ENCODE measurements around the gene FAM78A.

DNA sequence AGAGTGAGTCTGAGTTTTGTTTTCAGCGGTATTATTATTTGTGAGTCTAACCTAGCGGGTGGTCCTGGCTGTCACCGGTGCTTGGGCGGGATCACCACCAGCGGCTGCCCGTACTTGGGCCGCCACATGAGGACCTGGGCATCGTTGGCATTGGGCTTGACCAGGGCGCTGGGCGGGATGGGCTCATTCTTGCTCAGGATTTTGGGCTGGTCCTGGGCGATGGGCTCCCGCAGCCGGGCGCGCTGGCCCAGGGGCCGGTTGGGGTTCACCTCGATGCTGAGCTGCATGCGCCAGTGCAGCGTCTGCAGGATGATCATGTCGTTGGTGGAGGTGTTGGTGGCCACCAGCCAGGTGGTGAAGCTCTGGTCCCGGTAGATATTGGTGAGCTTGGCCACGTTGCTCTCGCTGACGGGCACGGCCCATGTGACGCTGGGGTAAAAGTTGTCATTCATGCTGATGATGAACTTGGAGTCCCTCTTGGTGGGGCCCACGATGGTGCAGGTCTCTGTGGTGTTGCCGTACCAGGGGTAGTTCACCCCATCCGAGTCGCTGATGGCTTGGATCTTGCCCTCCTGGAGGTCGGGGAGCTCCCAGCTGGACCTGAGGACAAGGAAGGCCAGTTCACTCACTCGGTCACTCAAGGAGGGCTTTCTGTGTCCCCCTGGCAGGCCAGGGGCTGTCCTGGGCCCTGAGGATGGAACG, 15.4 kb downstream of the FAM78A start:
- TF ChIP-seq TAF1 (IDR thresholded peaks at IDR 0.05; ENCODE audit: borderline replicate concordance, insufficient read depth, low read length) (no peak), POLR2AphosphoS5 (IDR thresholded peaks at IDR 0.05; ENCODE audit: low read depth, low read length) (no peak), SIN3A (IDR thresholded peaks at IDR 0.05; ENCODE audit: borderline replicate concordance, insufficient read depth, low read length) (no peak)
- TF ChIP-seq, protein P1, sequence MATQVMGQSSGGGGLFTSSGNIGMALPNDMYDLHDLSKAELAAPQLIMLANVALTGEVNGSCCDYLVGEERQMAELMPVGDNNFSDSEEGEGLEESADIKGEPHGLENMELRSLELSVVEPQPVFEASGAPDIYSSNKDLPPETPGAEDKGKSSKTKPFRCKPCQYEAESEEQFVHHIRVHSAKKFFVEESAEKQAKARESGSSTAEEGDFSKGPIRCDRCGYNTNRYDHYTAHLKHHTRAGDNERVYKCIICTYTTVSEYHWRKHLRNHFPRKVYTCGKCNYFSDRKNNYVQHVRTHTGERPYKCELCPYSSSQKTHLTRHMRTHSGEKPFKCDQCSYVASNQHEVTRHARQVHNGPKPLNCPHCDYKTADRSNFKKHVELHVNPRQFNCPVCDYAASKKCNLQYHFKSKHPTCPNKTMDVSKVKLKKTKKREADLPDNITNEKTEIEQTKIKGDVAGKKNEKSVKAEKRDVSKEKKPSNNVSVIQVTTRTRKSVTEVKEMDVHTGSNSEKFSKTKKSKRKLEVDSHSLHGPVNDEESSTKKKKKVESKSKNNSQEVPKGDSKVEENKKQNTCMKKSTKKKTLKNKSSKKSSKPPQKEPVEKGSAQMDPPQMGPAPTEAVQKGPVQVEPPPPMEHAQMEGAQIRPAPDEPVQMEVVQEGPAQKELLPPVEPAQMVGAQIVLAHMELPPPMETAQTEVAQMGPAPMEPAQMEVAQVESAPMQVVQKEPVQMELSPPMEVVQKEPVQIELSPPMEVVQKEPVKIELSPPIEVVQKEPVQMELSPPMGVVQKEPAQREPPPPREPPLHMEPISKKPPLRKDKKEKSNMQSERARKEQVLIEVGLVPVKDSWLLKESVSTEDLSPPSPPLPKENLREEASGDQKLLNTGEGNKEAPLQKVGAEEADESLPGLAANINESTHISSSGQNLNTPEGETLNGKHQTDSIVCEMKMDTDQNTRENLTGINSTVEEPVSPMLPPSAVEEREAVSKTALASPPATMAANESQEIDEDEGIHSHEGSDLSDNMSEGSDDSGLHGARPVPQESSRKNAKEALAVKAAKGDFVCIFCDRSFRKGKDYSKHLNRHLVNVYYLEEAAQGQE (IDR thresholded peaks at IDR 0.05; ENCODE audit: insufficient read depth in 1 of 2, low read depth in 2 of 2, low read length in 2 of 2): no peak

Data from PFSK-1 (cell line).